ENCODE data around the gene LAMB4. TPM values are rescaled to one million over a fixed set of nuclear protein-coding genes. Genes with fewer than 3 reads are reported as not detected.
"Not testable (repeated sequence)": the region's sequence is repeated elsewhere in the genome, so short reads cannot be mapped to it uniquely, and the experiment has no call there.

LAMB4 gene
- total RNA-seq, 2 experiments from 2014 or later = not detected

GRCh38 chr7:108044345-108044744 lies 85.8 kb downstream of the LAMB4 start:
- ChIA-PET CTCF (no interaction called here), POLR2A (no interaction called here)
- DNase-seq = no peak
- H3K36me3 Mint-ChIP-seq = no peaks in the 10 kb centered on the region
- no peaks in the 10 kb centered on the region for H3K9me3 Mint-ChIP-seq
- no peak overlapping the region for H3K27ac Mint-ChIP-seq
- H3K27me3 Mint-ChIP-seq = peaks cover 9% of the 10 kb centered on the region
- H3K4me1 Mint-ChIP-seq (ENCODE audit: low read depth) = no peaks in the 10 kb centered on the region
- intact Hi-C loops (cut with micrococcal nuclease) = no loop called here
- H3K4me3 Mint-ChIP-seq = no peak overlapping the region

GRCh38 chr7:108038986-108039385 lies 91.2 kb downstream of the LAMB4 start:
- no peaks in the 10 kb centered on the region for H3K36me3 Mint-ChIP-seq
- H3K27me3 Mint-ChIP-seq = peaks cover 9% of the 10 kb centered on the region
- intact Hi-C loops (cut with micrococcal nuclease) = no loop called here
- no peak overlapping the region for H3K4me3 Mint-ChIP-seq
- POLR2A ChIA-PET = no interaction called here
- no peaks in the 10 kb centered on the region for H3K4me1 Mint-ChIP-seq (ENCODE audit: low read depth)
- CTCF ChIA-PET = no interaction called here
- no peak for DNase-seq
- no peaks in the 10 kb centered on the region for H3K9me3 Mint-ChIP-seq
- no peak overlapping the region for H3K27ac Mint-ChIP-seq

GRCh38 chr7:108037741-108038140 lies 92.4 kb downstream of the LAMB4 start:
- ChIA-PET CTCF (no interaction called here), POLR2A (no interaction called here)
- DNase-seq = no peak
- H3K27me3 Mint-ChIP-seq = peaks cover 7% of the 10 kb centered on the region
- H3K9me3 Mint-ChIP-seq = no peaks in the 10 kb centered on the region
- no peaks in the 10 kb centered on the region for H3K4me1 Mint-ChIP-seq (ENCODE audit: low read depth)
- no peak overlapping the region for H3K4me3 Mint-ChIP-seq
- intact Hi-C loops (cut with micrococcal nuclease) = no loop called here
- H3K27ac Mint-ChIP-seq = no peak overlapping the region
- no peaks in the 10 kb centered on the region for H3K36me3 Mint-ChIP-seq

GRCh38 chr7:108037140-108037539 lies 93.0 kb downstream of the LAMB4 start:
- no peak overlapping the region for H3K4me3 Mint-ChIP-seq
- no peaks in the 10 kb centered on the region for H3K36me3 Mint-ChIP-seq
- intact Hi-C loops (cut with micrococcal nuclease) = no loop called here
- no peaks in the 10 kb centered on the region for H3K9me3 Mint-ChIP-seq
- no peak overlapping the region for H3K27ac Mint-ChIP-seq
- DNase-seq = no peak
- CTCF ChIA-PET = no interaction called here
- H3K4me1 Mint-ChIP-seq (ENCODE audit: low read depth) = no peaks in the 10 kb centered on the region
- H3K27me3 Mint-ChIP-seq = peaks cover 7% of the 10 kb centered on the region
- POLR2A ChIA-PET = no interaction called here

GRCh38 chr7:108034586-108034985 lies 95.6 kb downstream of the LAMB4 start:
- H3K4me3 Mint-ChIP-seq = no peak overlapping the region
- no peak overlapping the region for H3K27ac Mint-ChIP-seq
- peaks cover 2% of the 10 kb centered on the region for H3K27me3 Mint-ChIP-seq
- POLR2A ChIA-PET = no interaction called here
- CTCF ChIA-PET = interaction anchor here (0.7 kb wide), 1 partner anchor 487 kb away, joined by 3 read pairs; no protein-coding TSS in a partner anchor
- intact Hi-C loops (cut with micrococcal nuclease) = no loop called here
- no peak for DNase-seq
- no peaks in the 10 kb centered on the region for H3K36me3 Mint-ChIP-seq
- no peaks in the 10 kb centered on the region for H3K4me1 Mint-ChIP-seq (ENCODE audit: low read depth)
- H3K9me3 Mint-ChIP-seq = no peaks in the 10 kb centered on the region

GRCh38 chr7:108033776-108034497 lies 96.2 kb downstream of the LAMB4 start:
- DNase-seq = no peak
- intact Hi-C loops (cut with micrococcal nuclease) = no loop called here
- H3K4me3 Mint-ChIP-seq = no peak overlapping the region
- no peaks in the 10 kb centered on the region for H3K36me3 Mint-ChIP-seq
- ChIA-PET POLR2A (no interaction called here), CTCF (interaction anchor here (0.7 kb wide), 1 partner anchor 487 kb away, joined by 3 read pairs; no protein-coding TSS in a partner anchor)
- H3K4me1 Mint-ChIP-seq (ENCODE audit: low read depth) = no peaks in the 10 kb centered on the region
- H3K27ac Mint-ChIP-seq = no peak overlapping the region
- H3K9me3 Mint-ChIP-seq = no peaks in the 10 kb centered on the region
- peaks cover 4% of the 10 kb centered on the region for H3K27me3 Mint-ChIP-seq

- H3K4me1 Mint-ChIP-seq (ENCODE audit: low read depth); H3K27ac Mint-ChIP-seq; CTCF ChIA-PET; POLR2A ChIA-PET; H3K27me3 Mint-ChIP-seq; intact Hi-C loops (cut with micrococcal nuclease); DNase-seq; H3K9me3 Mint-ChIP-seq; H3K36me3 Mint-ChIP-seq; H3K4me3 Mint-ChIP-seq: not testable (repeated sequence)
These were observed 96.9 kb downstream of the LAMB4 start for GRCh38 chr7:108033309-108033708.

- POLR2A ChIA-PET = no interaction called here
- no peaks in the 10 kb centered on the region for H3K36me3 Mint-ChIP-seq
- no peak overlapping the region for H3K4me3 Mint-ChIP-seq
- no peak for DNase-seq
- H3K27ac Mint-ChIP-seq = no peak overlapping the region
- intact Hi-C loops (cut with micrococcal nuclease) = no loop called here
- peaks cover 3% of the 10 kb centered on the region for H3K27me3 Mint-ChIP-seq
- no peaks in the 10 kb centered on the region for H3K9me3 Mint-ChIP-seq
- H3K4me1 Mint-ChIP-seq (ENCODE audit: low read depth) = no peaks in the 10 kb centered on the region
- CTCF ChIA-PET = no interaction called here
These were observed 99.6 kb downstream of the LAMB4 start for GRCh38 chr7:108030516-108030915.

GRCh38 chr7:108029034-108029433 lies 101.1 kb downstream of the LAMB4 start:
- CTCF ChIA-PET = interaction anchor here (0.8 kb wide), 1 partner anchor 13 kb away, joined by 3 read pairs; no protein-coding TSS in a partner anchor

GRCh38 chr7:108028111-108028510 lies 102.0 kb downstream of the LAMB4 start:
- H3K9me3 Mint-ChIP-seq = no peaks in the 10 kb centered on the region
- H3K4me3 Mint-ChIP-seq = no peak overlapping the region
- no peak for DNase-seq
- CTCF ChIA-PET = no interaction called here
- no peak overlapping the region for H3K27ac Mint-ChIP-seq
- no peaks in the 10 kb centered on the region for H3K4me1 Mint-ChIP-seq (ENCODE audit: low read depth)
- peaks cover 3% of the 10 kb centered on the region for H3K27me3 Mint-ChIP-seq
- H3K36me3 Mint-ChIP-seq = no peaks in the 10 kb centered on the region
- POLR2A ChIA-PET = no interaction called here
- intact Hi-C loops (cut with micrococcal nuclease) = no loop called here

More at GRCh38 chr7:108029034-108029433, 101.1 kb downstream of the LAMB4 start:
- H3K27ac Mint-ChIP-seq = no peak overlapping the region
- intact Hi-C loops (cut with micrococcal nuclease) = no loop called here
- no peak overlapping the region for H3K4me3 Mint-ChIP-seq
- no peaks in the 10 kb centered on the region for H3K4me1 Mint-ChIP-seq (ENCODE audit: low read depth)
- no peaks in the 10 kb centered on the region for H3K36me3 Mint-ChIP-seq
- H3K9me3 Mint-ChIP-seq = no peaks in the 10 kb centered on the region
- POLR2A ChIA-PET = no interaction called here
- peaks cover 3% of the 10 kb centered on the region for H3K27me3 Mint-ChIP-seq
- no peak for DNase-seq

GRCh38 chr7:108027239-108027638 lies 102.9 kb downstream of the LAMB4 start:
- intact Hi-C loops (cut with micrococcal nuclease) = no loop called here
- H3K4me3 Mint-ChIP-seq = no peak overlapping the region
- POLR2A ChIA-PET = no interaction called here
- CTCF ChIA-PET = no interaction called here
- DNase-seq = no peak
- H3K27ac Mint-ChIP-seq = no peak overlapping the region
- H3K9me3 Mint-ChIP-seq = no peaks in the 10 kb centered on the region
- peaks cover 3% of the 10 kb centered on the region for H3K27me3 Mint-ChIP-seq
- H3K36me3 Mint-ChIP-seq = no peaks in the 10 kb centered on the region
- H3K4me1 Mint-ChIP-seq (ENCODE audit: low read depth) = no peaks in the 10 kb centered on the region

GRCh38 chr7:108026647-108027046 lies 103.5 kb downstream of the LAMB4 start:
- Mint-ChIP-seq H3K27me3 (peaks cover 3% of the 10 kb centered on the region), H3K27ac (no peak overlapping the region), H3K9me3 (no peaks in the 10 kb centered on the region), H3K4me3 (no peak overlapping the region), H3K4me1 (ENCODE audit: low read depth) (no peaks in the 10 kb centered on the region), H3K36me3 (no peaks in the 10 kb centered on the region)
- intact Hi-C loops (cut with micrococcal nuclease) = no loop called here
- CTCF ChIA-PET = no interaction called here
- POLR2A ChIA-PET = no interaction called here
- no peak for DNase-seq

- H3K27me3 Mint-ChIP-seq = peaks cover 3% of the 10 kb centered on the region
- no peak for DNase-seq
- H3K27ac Mint-ChIP-seq = no peak overlapping the region
- no peaks in the 10 kb centered on the region for H3K9me3 Mint-ChIP-seq
- H3K4me3 Mint-ChIP-seq = no peak overlapping the region
- no peaks in the 10 kb centered on the region for H3K36me3 Mint-ChIP-seq
- no peaks in the 10 kb centered on the region for H3K4me1 Mint-ChIP-seq (ENCODE audit: low read depth)
- CTCF ChIA-PET = no interaction called here
- POLR2A ChIA-PET = no interaction called here
- intact Hi-C loops (cut with micrococcal nuclease) = no loop called here
These were observed 104.0 kb downstream of the LAMB4 start for GRCh38 chr7:108026116-108026515.
